GM12892 (cell line): Measurements from ENCODE around the gene MCL1.
"Not testable (repeated sequence)": the region's sequence is repeated elsewhere in the genome, so short reads cannot be mapped to it uniquely, and the experiment has no call there.

Experiments
- POLR2A ChIP-seq: IDR thresholded peaks from 2 replicates; pipeline ENCODE4 v1.6.1; 2011; ENCODE audit warnings: low read depth, low read length, control low read depth
- POLR2AphosphoS5 ChIP-seq: IDR thresholded peaks from 2 replicates; pipeline ENCODE4 v1.6.1; 2011; ENCODE audit warnings: low read depth, low read length, control low read depth

GRCh38 chr1:150581437-150581836 is 2.0 kb upstream of the MCL1 start:
- not testable (repeated sequence) for TF ChIP-seq POLR2AphosphoS5, POLR2A
